T-helper 17 cell (primary cell): ENCODE data around the gene TBC1D9. TPM values are rescaled to one million over a fixed set of nuclear protein-coding genes. Genes with fewer than 3 reads are reported as not detected.

Source experiments
- ATAC-seq: fragments of 150-1000 bp; cut with Tn5 transposase; 2 replicates; pipeline ENCODE4 v1.10.0; 2021; ENCODE audit warnings: mild to moderate bottlenecking, moderate library complexity
- DNase-seq, 3 donors: peaks; one replicate each; pipeline versions ENCODE4 v3.0.0 to v3.0.0-alpha.2; 2020 to 2021
- H3K9me3 ChIP-seq: one replicate; pipeline ENCODE4 v1.7.0; 2013; ENCODE audit warnings: low read length, mild to moderate bottlenecking; ENCODE audit not compliant: control insufficient read depth, poor library complexity, severe bottlenecking
- H3K27ac Mint-ChIP-seq: one replicate; pipeline ENCODE4 v1.8.0; 2022; ENCODE audit warnings: mild to moderate bottlenecking, moderate library complexity, mixed read lengths
- H3K27me3 Mint-ChIP-seq: one replicate; pipeline ENCODE4 v1.8.0; 2022; ENCODE audit warnings: mixed read lengths
- H3K36me3 Mint-ChIP-seq: one replicate; pipeline ENCODE4 v1.8.0; 2022; ENCODE audit warnings: low read depth, mixed read lengths
- H3K4me1 Mint-ChIP-seq: one replicate; pipeline ENCODE4 v1.8.0; 2022; ENCODE audit warnings: mild to moderate bottlenecking, mixed read lengths
- H3K4me3 Mint-ChIP-seq: one replicate; pipeline ENCODE4 v1.8.0; 2022; ENCODE audit warnings: mild to moderate bottlenecking, moderate library complexity, mixed read lengths
- total RNA-seq, 4 donors: library from RNA in 2 of 4; stranded (reverse) in 2 of 4; gene quantifications; one replicate each; pipeline ENCODE4 v1.2.3 and lab custom pipeline; 2022 to 2026

The TBC1D9 gene
- total RNA-seq, 2 donors from 2014 or later: 0.76 to 3.1 TPM

DNA sequence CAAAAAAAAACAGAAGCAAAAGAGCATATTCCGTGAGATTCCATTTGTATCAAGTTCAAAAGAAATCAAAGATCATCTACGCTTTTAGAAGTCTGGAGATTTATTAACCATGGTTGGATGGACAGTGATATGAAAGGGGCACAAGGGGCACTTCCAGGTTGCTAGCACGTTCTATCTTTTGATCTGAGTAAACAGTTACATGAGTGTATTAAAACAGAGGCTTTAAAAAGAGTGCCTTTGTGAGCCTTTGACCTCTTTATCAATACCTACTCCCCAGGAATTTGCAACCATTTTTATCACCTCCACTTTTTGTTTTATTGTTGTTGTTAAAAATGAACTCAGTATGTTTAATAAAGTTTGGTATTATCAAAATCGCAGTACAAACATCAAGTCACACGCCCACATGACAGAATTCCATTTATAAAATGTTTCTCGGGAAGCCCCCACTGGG lies 115.1 kb downstream of the TBC1D9 start:
- ATAC-seq (no peak), DNase-seq (no peak)
- H3K9me3 ChIP-seq: no peaks in the 10 kb centered on the region
- H3K4me1 Mint-ChIP-seq: no peaks in the 10 kb centered on the region
- H3K27ac Mint-ChIP-seq: no peak overlapping the region
- H3K27me3 Mint-ChIP-seq: peaks cover 45% of the 10 kb centered on the region
- no peak overlapping the region for H3K4me3 Mint-ChIP-seq
- peaks cover 4% of the 10 kb centered on the region for H3K36me3 Mint-ChIP-seq

DNA sequence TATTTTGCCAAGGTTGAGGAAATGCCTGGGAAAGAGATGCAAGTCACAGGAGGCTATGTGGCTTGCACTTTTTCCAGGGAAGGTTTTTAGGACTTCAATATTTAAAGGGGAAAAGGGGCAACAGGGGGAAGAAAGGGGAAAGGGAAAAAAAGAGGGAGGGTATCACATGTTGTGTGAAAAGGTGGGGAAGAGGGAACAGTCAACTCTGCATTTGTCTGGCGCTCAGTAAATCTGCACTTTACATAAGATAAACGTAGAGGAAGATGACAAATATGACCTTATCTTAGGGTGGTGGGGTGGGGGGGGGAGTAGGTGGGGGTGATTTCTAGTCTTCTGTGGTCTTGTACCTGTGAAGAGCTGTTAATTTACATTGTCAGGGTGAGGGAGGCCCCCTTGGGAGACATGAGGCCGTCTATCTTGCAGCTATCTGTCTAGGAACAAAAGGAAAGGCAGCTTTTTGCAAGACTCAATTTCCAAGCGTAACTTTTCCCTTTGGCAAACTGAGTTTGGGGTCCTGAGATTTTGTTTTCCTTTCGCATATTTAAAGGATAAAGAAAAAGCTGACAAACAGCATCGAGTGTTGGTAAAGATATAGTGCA lies 115.9 kb downstream of the TBC1D9 start:
- Mint-ChIP-seq H3K27ac (no peak overlapping the region), H3K27me3 (peaks cover 36% of the 10 kb centered on the region), H3K4me1 (peaks cover 2% of the 10 kb centered on the region), H3K36me3 (no peaks in the 10 kb centered on the region), H3K4me3 (no peak overlapping the region)
- DNase-seq: no peak
- H3K9me3 ChIP-seq: no peaks in the 10 kb centered on the region
- ATAC-seq: no peak

DNA sequence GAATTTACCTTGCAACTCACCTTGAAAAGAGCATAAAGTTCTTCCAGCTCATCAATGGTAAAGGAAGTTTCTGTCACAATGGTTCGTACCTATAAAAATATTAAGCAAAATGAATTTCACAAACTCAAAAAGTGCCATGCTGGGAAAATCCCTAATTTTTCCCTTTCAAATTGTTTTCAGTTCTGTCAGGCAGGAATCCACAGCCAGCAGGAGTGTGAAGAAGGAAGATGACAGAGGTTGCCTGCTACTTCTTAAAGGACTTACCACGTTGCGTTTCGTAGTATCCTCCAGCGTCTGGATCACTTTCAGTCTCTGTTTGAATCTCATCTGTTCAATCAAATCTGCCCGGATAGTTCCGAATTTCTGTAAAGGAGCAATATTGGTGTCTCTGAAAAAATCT lies 117.1 kb downstream of the TBC1D9 start:
- peaks cover 2% of the 10 kb centered on the region for H3K4me1 Mint-ChIP-seq
- H3K36me3 Mint-ChIP-seq: no peaks in the 10 kb centered on the region
- ATAC-seq (no peak), DNase-seq (no peak)
- no peak overlapping the region for H3K27ac Mint-ChIP-seq
- peaks cover 43% of the 10 kb centered on the region for H3K27me3 Mint-ChIP-seq
- H3K9me3 ChIP-seq: no peaks in the 10 kb centered on the region
- H3K4me3 Mint-ChIP-seq: no peak overlapping the region

DNA sequence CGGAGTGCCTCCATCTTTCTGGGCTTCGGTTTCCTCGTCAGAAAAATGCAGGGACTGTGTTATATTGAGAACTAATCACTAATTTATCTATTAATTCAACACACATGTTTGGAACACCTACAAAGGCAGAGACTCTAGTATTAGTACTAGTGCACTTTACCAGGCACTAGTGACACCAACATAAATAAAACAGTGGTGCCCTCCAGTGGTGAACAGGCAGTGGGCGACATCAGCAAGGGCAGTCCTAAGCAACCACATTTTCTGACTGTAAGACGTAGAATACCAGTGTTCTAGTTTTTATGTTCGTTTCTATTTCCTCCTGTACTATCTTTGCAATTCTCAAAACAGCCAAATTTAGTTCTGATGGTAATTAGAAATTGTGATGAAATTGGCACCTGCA lies 118.3 kb downstream of the TBC1D9 start:
- H3K36me3 Mint-ChIP-seq: no peaks in the 10 kb centered on the region
- H3K27ac Mint-ChIP-seq: peak overlapping the region; percentile 14
- no peak overlapping the region for H3K4me3 Mint-ChIP-seq
- H3K9me3 ChIP-seq: no peaks in the 10 kb centered on the region
- ATAC-seq (peak; percentile 57), DNase-seq (no peak)
- H3K27me3 Mint-ChIP-seq: peaks cover 49% of the 10 kb centered on the region
- peaks cover 4% of the 10 kb centered on the region for H3K4me1 Mint-ChIP-seq

DNA sequence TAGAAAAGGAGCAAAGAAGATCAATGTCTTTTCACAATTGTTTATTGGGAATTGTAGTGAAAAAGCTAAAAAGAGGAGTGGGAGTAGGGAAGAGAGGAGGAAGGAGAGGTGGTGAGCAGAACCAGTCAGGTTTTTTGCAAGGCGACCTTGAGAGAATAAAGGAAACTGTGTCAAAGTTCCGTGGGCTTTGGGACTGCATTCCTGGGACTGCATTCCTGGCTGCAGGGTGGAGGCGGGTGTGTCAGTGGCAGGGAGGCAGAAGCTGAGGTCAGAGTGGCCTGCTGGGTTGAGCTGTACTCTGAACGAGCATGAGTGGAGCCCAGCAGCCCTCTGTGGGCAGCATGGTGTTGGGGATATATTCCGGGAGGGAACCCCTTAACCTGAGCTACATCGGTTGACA lies 120.6 kb downstream of the TBC1D9 start:
- Mint-ChIP-seq H3K27me3 (peaks cover 50% of the 10 kb centered on the region), H3K4me1 (peaks cover 4% of the 10 kb centered on the region), H3K4me3 (no peak overlapping the region), H3K36me3 (no peaks in the 10 kb centered on the region), H3K27ac (no peak overlapping the region)
- no peaks in the 10 kb centered on the region for H3K9me3 ChIP-seq
- DNase-seq: no peak
- no peak for ATAC-seq

DNA sequence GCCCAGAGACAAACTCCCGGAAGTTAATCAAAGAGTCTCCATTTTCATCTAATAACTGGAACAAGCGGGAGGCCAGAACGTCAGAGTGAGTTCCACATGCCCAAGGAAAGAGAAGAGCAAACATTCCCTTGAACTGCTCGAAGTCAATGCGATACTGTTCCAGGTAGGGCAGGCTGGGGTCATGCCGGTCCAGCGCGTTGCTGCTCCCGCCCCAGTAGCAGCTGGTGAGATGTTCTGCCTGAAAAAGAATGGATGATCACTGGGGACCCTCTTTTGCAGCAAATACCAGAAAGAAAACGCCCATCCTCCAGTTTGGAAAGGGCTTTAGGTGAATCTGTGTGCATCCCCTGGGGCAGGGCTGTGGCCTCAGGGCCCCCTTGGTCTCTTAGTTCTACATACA lies 122.2 kb downstream of the TBC1D9 start:
- Mint-ChIP-seq H3K27me3 (peaks cover 43% of the 10 kb centered on the region), H3K27ac (no peak overlapping the region), H3K4me1 (peaks cover 4% of the 10 kb centered on the region), H3K4me3 (no peak overlapping the region), H3K36me3 (no peaks in the 10 kb centered on the region)
- DNase-seq (no peak), ATAC-seq (no peak)
- no peaks in the 10 kb centered on the region for H3K9me3 ChIP-seq

DNA sequence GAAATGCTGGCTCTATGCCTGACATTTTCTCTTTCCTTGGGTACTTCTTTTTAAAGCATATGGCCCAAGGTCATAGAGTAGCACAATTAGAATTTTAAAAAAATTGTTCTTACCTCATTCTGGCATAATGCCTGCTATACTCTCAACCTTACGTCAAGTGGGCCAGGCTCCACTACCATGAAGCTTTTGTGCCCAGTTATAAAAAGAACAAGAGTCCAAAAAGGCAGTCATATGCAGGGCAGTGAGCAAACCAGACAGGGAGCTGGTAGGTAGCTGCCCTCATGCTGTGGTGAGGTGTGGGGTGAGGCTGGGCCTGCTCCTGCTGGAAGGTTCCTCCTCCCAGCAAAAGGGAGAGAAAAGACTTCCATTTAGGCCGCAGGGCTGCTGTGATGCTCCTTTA lies 123.1 kb downstream of the TBC1D9 start:
- Mint-ChIP-seq H3K4me1 (peaks cover 4% of the 10 kb centered on the region), H3K36me3 (no peaks in the 10 kb centered on the region), H3K27me3 (peaks cover 43% of the 10 kb centered on the region), H3K27ac (no peak overlapping the region), H3K4me3 (no peak overlapping the region)
- ATAC-seq: no peak
- no peak for DNase-seq
- H3K9me3 ChIP-seq: no peaks in the 10 kb centered on the region

DNA sequence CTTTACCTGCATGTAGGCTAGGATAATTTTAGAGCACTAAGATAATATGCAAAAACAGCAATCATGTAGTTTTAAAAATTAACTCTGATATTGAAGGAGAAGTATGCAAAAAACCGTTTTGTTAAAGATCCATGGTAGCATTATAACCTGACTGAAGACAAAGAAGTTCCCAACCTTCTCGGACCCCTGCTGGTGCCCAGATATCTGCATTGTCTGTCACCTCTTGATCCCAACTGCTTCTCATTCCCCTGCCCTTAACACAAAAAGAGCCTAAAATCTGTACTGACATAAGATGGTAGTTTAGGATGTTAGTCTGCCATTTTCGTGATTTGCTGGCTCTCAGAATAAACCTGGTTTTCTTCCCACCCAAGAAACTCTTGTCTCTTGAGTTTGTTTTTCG lies 125.9 kb downstream of the TBC1D9 start:
- DNase-seq (no peak), ATAC-seq (no peak)
- H3K27me3 Mint-ChIP-seq: peaks cover 27% of the 10 kb centered on the region
- no peak overlapping the region for H3K27ac Mint-ChIP-seq
- H3K36me3 Mint-ChIP-seq: no peaks in the 10 kb centered on the region
- no peaks in the 10 kb centered on the region for H3K9me3 ChIP-seq
- H3K4me3 Mint-ChIP-seq: no peak overlapping the region
- H3K4me1 Mint-ChIP-seq: peaks cover 2% of the 10 kb centered on the region

DNA sequence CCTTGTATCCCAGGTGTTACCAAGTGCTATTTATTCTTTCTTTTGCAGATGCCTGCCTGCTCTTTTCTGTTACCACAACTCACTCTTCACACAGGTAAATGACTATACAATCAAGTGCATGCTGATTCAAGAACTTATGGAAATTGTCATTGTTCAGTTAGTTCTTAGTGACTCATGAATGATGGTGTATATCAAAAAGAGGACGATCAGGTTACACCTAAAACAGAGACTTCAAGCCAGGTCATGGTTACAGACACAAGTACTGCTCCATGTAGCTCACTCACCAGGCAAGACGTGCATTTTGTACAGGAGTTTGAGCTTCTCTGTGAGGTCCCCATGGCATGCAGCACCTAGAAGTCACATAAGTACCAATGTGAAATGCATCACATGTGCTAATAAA lies 128.2 kb downstream of the TBC1D9 start:
- no peak overlapping the region for H3K4me3 Mint-ChIP-seq
- H3K4me1 Mint-ChIP-seq: no peaks in the 10 kb centered on the region
- no peak for DNase-seq
- H3K27ac Mint-ChIP-seq: no peak overlapping the region
- ATAC-seq: no peak
- no peaks in the 10 kb centered on the region for H3K9me3 ChIP-seq
- H3K36me3 Mint-ChIP-seq: no peaks in the 10 kb centered on the region
- H3K27me3 Mint-ChIP-seq: peaks cover 21% of the 10 kb centered on the region

DNA sequence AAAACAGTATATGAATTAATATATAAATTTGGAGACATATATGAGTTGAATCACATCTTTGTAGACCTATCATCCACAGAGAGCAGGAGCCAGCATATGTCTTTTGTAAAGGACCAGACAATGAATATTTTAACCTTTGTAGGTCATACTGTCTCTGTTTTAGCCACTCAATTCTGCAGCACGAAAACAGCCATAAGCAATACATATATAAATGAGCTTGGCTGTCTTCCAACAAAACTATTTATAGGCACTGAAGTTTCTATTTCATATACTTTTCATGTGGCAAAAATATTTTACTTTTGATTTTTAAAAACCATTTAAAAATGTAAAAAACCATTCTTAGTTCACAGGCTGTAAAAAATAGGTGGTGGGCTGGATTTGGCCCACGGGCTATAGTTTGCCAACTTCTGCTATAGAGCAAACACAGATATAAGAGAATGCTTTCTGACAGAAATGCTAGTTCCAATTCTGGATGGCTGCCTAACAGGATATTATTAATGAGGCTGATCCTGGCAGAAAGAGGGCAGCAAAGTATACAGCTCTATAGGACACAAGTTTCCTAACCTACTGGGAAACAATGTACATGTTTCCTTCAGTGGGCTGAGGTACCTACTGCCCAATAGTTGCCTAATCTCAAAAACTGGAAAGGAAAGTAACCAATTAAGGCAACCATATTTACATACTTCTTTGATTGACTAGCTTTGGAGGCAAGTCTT lies 129.4 kb downstream of the TBC1D9 start:
- Mint-ChIP-seq H3K27me3 (peaks cover 11% of the 10 kb centered on the region), H3K36me3 (no peaks in the 10 kb centered on the region), H3K4me1 (no peaks in the 10 kb centered on the region), H3K4me3 (no peak overlapping the region), H3K27ac (no peak overlapping the region)
- H3K9me3 ChIP-seq: no peaks in the 10 kb centered on the region
- ATAC-seq (no peak), DNase-seq (no peak)

DNA sequence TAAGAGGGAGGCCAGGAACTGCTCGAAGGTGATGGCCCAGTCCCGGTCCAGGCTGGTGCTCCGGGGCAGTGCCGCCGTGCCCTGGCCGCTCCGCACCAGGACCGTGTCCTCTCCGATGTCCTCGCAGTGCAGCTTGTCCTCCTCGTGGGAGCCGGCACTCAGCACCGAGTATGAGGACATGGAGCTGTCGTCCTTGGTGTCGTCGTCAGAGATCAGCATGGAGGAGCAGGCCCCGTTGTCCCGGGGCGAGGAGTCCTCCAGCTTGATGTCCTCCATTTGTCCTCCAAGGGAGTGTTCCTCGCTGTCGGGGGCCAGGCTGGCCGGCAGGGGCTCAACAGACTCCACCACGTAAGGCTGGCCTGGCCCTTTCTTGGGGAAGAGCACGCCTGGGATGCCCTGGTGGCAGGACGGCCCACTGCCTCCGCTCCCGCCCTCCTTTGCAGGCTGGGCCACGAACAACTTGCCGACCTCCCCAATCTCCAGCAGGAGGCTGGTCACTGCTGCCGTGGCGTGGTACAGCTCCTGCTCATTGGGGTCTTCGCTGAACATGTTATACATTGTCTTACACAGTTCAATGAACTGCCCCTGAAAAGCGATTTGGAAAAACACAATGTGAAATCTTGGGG lies 133.7 kb downstream of the TBC1D9 start:
- Mint-ChIP-seq H3K27ac (no peak overlapping the region), H3K27me3 (peaks cover 19% of the 10 kb centered on the region)

DNA sequence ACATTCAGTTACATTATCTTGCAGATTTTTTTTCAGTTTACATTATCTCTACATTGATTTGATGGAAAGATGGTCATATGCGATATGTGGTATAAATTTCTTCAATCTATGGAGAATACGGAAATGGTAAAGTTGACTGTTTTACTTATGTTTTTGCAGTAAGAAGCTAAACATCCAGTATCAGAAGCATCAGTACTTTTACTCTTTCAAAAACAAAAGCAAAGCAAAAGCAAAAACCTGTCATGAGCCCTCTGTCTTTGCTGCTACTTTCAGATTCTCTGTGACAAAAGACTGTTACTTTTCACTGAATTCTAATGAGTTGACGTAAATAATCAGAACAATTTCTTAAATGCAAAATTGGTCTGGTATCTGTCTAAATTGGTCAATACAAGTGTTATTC lies 135.0 kb downstream of the TBC1D9 start:
- ATAC-seq: no peak
- Mint-ChIP-seq H3K36me3 (no peaks in the 10 kb centered on the region), H3K4me3 (no peak overlapping the region), H3K27me3 (peaks cover 19% of the 10 kb centered on the region), H3K27ac (no peak overlapping the region), H3K4me1 (no peaks in the 10 kb centered on the region)
- no peaks in the 10 kb centered on the region for H3K9me3 ChIP-seq
- DNase-seq: no peak

More for the DNA sequence above, 133.7 kb downstream of the TBC1D9 start:
- Mint-ChIP-seq H3K36me3 (no peaks in the 10 kb centered on the region), H3K4me3 (no peak overlapping the region), H3K4me1 (no peaks in the 10 kb centered on the region)
- DNase-seq (no peak), ATAC-seq (no peak)
- no peaks in the 10 kb centered on the region for H3K9me3 ChIP-seq

DNA sequence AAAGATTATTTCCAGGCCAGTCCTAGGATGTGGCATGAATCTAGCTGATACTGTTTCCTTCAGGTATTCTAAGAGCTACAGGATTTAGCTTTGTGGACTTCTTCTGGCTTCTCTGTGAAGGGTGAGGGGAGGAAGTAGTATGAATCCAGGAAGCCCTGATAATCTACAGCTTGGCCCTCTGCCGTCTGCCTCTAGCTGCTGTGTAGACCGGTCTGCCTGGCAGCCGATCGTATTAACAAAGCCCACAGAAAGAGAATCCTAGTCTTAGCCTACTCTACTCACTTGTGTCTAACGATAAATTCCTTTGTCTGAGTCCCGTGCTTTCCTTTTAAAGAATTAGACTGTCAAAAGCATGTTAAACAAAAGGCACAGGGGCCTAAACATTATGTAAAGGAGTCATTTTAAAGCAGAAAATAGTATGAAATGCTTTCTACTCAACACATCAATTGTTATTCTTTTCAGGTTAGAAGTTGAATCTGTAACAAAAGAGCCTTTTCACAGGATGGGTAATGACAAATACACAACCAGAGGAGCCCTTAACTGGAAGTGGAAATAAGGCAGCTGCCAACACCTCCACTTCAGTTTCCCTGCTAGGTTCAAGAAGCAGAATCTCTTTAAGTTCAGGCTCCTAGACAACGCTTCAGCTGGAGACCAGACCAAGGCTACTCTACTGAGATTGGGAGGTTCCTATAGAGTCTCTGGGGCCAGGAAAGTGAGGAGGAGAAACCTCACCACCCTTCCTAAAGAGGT lies 138.5 kb downstream of the TBC1D9 start:
- Mint-ChIP-seq H3K4me1 (no peaks in the 10 kb centered on the region), H3K27ac (no peak overlapping the region), H3K4me3 (no peak overlapping the region), H3K27me3 (peaks cover 8% of the 10 kb centered on the region), H3K36me3 (no peaks in the 10 kb centered on the region)
- no peak for ATAC-seq
- no peaks in the 10 kb centered on the region for H3K9me3 ChIP-seq
- no peak for DNase-seq
